GM18909 (cell line): Measurements from ENCODE around the gene MATK.

Experiments
- ATAC-seq: cut with Tn5 transposase; IDR thresholded peaks from one replicate; pipeline ENCODE4 v1.9.1; 2021; ENCODE audit warnings: mild to moderate bottlenecking; ENCODE audit not compliant: unreplicated experiment, poor library complexity

The MATK gene

GRCh38 chr19:3792114-3792513 is 5.9 kb upstream of the MATK start:
- ATAC-seq, result no peak

DNA sequence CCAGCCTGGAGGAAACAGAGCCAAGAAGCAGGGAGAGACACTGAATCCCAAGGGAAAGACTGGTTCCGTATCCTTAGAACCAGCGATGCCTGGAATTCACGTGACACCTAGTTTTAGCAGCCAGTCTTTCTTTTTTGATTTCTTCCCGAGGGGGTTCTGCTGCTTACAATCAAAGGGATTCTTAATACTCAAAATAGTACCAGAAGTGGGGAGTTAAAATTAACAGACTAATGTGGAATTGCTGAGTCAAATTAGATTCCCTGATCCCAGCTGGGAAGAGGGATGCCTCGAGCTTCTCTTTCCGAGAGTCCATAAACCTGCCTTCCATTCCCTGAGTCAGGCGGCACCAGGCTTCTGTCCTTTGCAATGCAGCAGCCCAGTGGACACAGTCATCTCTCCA is 4.8 kb upstream of the MATK start:
- ATAC-seq, result no peak

GRCh38 chr19:3790209-3790734 is 4.1 kb upstream of the MATK start:
- no peak for ATAC-seq

DNA sequence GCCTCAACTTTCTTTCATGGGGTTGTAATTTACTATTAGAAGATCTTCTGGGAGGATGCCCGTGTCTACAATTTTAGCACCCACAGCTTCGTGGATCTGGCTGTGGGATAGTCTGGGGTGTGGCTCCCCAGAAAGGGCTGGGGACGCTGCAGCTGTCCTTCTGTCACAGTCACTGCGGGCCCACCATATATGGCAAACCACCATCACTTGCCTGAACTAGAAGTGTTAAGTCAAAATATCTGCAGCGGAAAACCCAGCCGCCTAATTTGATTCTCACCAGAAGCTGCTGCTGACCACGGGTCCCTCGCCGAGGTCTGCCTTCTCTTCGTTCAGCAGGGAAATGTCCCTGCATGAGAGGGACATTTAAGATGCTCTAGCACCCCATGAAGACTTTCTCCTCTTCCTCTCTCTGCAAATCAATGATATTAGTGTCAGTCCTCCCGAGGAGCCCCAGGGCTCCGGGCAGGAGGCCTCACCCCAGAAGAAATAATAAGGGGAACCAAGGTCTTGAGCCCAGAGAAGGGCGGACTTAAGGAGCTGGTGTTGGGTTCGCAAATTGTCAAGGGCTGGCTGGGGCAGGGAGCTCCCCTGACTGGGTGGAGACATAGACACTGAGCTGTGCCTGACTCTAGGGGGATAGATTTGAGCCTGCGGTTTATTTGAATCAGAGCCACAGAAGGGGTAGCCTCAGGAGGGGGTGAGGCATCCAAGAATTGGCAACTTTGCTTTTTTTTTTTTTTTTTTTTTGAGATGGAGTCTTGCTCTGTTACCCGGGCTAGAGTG is 3.0 kb upstream of the MATK start:
- ATAC-seq, result no peak

DNA sequence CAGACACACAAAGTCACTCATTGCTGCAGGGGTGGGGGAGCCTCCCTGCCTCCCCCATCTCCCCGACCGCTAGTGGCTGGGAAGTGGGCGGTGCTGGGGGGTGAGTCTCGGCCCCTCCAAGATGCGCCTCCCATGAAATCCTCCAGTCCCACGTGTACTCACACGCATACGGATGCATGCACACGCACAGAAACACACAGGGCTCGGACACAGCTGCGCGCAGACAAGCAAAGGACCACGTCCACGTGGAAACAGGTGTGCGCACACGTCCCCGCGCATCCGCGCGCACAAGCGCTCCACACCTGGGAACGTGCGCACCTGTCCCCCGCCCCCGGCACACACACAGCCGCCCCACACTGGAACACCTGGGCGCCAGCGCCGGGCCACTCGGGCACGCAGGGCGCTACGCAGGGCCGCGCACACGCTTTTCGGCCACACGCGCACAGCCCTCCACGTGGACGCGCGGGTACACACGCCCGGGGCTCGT is 687 bp downstream of the MATK start:
- ATAC-seq, result no peak

- ATAC-seq, result no peak
Observed at GRCh38 chr19:3784607-3785450, 1.4 kb downstream of the MATK start.

DNA sequence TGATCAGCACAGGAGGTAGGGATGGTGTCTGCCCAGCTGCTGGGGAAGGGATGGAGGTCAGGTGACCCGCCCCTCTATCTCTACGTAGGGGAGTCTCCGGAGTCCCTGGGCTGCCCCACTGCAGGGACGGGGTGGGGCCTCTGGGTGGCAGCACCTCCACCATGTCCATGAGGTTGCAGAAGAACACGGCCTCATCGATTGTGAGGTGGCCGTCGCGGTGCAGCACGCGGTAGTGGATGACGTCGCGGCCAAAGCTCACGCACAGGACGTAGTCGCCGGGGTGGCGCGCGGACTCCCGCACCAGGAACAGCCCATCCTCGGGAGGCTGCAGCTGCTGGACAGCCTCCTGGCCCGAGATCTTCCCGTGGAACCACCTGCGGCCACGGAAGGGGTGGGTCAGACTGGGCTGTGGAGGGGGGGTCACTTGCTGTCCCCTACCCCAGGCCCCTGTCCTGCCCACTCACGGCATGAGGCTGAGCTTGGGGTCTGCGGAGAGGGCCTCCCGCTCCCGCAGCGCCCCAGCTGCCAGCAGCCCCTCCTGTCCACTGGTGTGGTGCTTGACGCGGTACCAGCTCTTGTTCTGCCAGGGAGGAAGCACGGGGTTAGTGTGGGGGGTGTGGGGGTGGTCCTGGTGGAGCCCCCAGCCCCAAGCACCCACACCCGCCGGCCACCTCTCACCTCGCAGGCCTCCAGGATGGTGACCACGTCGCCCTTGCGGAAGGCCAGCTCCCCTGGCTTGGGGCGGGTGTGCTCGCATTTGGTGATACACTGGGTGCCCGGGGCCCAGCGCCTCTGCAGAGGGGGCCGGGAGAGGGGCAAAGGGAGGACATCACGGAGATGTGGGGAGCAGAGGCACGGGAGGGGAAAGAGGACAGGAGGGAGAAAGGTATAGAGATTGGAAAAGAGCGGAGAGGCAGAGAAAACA is 2.3 kb downstream of the MATK start:
- no peak for ATAC-seq

- ATAC-seq, result no peak
Observed at GRCh38 chr19:3782903-3783302, 3.3 kb downstream of the MATK start.

DNA sequence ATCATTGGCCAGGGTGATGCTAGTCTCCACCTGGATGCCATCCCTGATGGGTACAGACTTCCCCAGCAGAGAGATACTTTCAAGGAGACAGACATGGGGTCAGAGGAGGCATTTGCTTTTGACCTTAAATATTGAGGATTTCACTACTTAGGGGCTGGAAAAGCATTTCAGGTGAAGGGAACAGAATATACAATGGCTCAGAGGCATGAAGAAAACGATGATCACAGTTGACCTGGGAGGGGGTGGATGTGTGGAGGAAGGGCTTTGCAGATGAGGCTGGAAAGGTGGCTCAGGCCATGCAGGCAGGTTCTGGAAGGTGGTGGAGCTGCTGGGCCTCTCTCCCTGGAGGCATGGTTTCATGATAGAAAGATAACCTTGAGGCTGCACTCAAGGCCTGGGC is 3.9 kb downstream of the MATK start:
- no peak for ATAC-seq

DNA sequence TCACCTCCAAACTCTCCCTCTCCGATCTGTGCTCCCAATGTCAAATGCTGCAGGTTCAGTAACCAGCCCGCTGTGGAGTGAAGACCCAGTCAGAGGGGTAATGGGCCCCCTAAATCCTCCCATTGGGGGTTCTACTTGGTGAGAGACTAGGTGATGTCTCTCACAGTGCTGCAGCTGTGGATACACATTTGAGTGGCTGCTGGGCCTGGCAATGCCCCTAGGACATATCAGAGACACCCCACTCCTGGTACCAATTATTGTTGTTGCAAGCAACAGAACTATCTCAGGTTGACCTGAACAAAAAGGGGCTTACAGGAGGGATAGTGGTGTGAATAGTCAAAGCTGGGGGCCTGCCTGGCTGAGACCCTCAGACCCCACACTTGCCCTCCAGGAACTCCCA is 4.6 kb downstream of the MATK start:
- no peak for ATAC-seq

- ATAC-seq, result no peak
Observed at GRCh38 chr19:3780786-3781304, 5.3 kb downstream of the MATK start.

- no peak for ATAC-seq
Observed at GRCh38 chr19:3778899-3779723, 7.1 kb downstream of the MATK start.

- no peak for ATAC-seq
Observed at GRCh38 chr19:3778104-3778867, 7.9 kb downstream of the MATK start.

GRCh38 chr19:3776479-3777040 is 9.6 kb downstream of the MATK start:
- ATAC-seq, result no peak

DNA sequence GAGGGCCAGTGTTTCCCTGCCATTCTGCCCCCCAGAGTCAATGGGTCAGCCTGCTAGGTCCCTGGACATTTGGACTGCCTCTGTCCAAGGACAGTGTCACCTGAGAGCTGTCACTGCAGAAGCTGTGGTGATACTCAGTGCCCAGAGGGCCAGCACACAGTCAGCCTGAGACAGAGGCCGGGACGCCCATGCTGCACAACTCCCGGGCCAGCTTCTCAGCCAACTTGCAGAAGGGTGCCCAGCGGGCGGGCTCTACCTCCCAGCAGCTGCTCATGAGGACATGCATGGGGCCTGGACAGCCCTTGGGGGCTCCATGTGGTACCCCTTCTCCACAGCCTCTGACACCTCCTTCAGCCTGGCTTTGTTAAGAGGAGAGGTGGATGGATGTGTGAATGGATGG is 10.3 kb downstream of the MATK start:
- ATAC-seq, result no peak

DNA sequence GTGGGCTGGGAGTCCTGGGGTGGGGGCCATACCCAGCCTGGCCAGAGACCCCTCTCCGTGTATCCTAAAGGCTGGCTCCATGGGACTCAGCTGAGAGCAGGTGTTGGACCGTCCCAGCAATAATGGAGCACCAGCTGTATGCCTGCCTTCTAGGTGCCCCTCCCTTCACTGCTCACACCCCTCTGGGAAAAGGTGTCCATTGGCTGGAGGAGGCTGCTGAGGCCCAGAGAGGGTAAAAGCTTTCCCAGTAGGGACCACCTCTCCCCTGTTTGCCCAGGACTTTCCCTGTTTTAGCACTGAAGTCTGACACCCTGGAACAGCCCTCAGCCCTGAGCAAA is 10.8 kb downstream of the MATK start:
- ATAC-seq, result no peak

DNA sequence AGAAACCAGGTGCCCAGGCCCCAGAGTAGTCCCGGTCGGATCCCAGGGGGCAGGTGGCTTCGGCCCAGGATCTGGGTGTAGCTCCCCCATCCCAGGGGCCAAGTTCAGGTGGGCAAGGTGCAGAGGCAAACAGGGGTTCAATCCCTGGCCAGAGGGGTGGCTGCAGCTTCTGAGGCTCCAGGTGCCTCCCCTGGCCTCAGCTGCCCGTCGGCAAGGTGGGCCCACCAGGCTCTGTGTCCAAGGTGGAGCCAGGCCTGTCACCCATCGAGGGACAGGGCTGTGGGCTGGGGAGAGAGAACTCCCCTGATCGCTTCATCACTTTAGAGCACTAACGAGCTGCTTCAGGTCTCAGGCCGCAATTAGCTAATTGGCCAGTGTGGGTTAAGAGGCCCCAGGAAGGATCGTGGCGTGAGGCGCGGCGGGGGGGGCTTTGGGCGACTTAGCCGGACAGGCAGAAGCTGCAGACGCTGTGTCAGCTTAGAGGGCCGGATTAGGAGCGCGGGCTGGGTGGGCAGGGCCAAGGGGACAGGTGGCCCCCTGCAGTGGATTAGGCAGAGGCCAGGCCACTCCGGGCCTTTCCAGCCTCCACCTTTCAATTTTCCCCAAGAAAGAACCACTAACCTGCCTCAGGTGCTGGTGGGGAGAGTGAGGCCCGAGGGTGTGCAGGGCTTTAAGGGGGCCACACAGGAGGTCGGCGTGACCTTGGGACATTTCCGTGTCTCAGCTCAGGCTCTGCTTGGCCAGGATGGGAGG is 11.4 kb downstream of the MATK start:
- ATAC-seq, result no peak
